NCI-H128 (cell line): ENCODE results near the gene TBC1D5.
A peak's percentile ranks its signal among the peaks of the same experiment; 100 is the strongest.
"Not testable (repeated sequence)": the region's sequence is repeated elsewhere in the genome, so short reads cannot be mapped to it uniquely, and the experiment has no call there.

Source experiments
- DNase-seq: peaks from one replicate; lab custom pipeline; 2025; ENCODE audit not compliant: unreplicated experiment; lab: John Stamatoyannopoulos, UW

The TBC1D5 gene

DNA sequence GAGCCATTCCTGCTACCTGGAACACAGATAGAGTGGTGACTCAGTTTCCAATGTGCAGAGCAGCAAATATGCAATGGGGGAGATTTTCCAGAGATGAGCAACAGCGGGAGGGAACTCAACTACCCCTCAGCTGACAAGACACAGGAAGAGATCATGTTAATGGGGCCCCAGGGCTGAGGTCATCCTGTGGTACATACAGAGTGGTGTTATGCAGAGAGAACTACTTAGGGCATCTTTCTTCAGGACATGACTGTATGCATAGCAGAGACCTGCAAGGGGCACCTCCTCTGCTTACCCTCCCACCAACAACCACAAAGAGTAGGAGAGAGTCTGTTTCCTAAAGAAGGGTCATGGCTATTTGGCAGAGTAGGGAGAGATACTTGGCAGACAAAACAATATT is 6.8 kb upstream of the TBC1D5 start:
- no peak for DNase-seq

DNA sequence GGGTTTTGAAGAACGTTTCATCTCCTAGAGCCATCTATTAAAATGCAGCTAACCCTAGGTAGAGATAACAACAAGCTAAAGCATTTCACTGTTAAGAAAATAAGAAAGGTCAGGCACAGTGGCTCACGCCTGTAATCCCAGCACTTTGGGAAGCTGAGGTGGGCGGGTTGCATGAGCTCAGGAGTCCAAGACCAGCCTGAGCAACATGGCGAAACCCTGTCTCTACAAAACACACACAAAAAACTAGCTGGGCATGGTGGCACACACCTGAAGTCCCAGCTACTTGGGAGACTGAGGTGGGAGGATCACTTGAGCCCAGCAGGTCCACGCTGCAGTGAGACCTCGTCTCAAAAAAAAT is 5.4 kb upstream of the TBC1D5 start:
- no peak for DNase-seq

DNA sequence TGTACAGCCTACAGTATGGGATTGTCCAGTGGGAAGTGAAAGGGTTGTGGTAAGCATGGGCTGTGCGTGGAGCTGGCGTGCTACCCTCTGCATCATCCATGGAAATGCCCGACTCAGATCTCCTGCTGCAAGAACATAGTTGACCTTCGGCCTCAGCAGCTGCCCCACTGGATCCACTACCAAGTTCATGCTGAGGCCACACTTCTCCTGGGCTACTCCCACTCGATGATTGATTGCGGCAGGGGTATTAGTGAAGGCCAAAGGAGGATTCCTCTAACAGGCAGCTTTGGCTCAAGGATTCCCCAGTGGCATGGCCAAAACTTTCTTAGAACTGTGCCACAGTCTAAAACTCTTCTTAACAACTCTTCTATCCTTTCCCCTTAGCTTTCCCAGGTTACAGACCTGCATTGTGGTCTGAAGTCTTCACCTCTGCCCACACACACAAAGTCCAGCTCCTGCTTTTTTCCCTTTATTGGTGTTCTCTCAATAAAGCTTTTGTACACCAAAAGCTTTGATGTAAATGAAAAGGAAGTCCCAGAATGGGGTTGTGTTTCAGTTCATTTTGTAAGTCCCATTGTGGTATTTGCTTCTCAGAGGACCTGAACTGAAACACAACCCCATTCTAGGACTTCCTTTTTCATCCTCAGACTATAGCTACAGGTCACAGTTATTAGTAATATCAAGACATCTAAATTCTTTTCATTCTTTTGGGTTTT is 4.9 kb upstream of the TBC1D5 start:
- DNase-seq = no peak

DNA sequence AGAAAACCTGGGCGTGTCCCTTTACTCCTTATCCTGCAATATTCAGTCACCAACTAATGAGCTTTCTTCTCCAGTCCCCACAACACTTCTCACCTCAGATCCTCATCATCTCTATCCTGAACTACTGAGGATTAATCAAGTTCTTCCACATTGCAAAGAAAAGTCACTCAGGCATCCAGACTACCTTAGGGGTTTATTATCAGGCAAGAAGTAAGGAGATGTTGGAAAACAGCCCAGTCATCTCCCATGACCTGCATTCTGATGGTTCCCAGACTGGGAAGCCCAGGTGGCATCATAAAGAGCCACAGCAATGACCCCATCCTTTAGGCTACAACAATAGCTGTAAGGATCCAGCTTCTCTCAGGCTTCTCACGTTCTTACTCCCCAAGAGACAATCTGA is 3.5 kb upstream of the TBC1D5 start:
- DNase-seq = no peak

DNA sequence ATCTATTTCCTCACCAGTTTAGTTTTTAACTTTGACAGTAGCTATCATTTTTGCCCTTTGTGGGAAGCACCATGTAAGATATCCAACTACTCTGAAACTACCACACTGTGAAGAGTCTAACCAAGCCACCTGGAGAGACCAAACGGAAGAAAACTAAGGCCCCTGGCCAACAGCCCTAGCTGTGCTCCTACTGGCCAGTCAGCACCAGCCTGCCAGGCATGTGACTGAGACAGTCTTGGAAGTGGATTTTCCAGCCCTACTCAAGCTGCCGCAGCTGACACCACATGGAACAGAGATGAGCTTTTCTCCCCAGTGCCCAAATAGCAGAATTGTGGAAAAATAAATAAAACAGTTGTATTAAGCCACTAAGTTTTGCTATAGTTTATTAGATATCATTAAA is 2.9 kb upstream of the TBC1D5 start:
- DNase-seq = no peak

DNA sequence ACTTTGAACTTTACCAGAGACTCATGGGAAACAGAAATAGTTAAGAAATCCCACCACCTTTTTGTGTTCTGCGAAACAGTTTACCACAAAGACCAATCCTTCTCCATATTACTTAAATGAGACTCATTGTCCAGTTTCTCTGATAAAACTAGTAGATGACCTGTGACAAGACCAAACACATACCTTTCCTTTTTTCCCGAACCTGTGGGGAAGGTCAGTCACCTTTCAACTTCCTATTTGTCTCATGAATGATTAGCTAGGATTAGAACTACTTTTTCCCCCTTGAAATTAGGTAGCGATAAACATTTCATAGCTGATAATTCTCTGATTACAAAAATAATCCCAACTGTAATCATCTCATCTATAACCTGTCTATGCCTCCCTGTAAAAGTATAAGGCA is 2.3 kb upstream of the TBC1D5 start:
- no peak for DNase-seq

DNA sequence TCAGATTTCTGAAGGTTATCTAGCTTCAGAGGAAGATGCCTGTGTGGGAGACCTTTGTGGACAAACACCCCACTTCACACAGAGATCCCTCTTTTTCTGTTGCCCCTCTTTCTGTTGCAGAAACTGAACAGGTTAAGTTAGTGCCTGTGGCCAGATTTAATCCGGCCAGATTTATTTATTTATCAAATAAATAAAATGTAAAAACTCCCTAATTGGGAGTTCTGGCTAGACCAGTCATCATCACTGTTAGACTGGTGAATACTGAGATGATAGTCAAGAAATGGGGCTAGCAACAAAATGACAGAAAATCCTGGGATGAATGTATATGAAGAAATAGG is 1.2 kb upstream of the TBC1D5 start:
- DNase-seq = no peak

DNA sequence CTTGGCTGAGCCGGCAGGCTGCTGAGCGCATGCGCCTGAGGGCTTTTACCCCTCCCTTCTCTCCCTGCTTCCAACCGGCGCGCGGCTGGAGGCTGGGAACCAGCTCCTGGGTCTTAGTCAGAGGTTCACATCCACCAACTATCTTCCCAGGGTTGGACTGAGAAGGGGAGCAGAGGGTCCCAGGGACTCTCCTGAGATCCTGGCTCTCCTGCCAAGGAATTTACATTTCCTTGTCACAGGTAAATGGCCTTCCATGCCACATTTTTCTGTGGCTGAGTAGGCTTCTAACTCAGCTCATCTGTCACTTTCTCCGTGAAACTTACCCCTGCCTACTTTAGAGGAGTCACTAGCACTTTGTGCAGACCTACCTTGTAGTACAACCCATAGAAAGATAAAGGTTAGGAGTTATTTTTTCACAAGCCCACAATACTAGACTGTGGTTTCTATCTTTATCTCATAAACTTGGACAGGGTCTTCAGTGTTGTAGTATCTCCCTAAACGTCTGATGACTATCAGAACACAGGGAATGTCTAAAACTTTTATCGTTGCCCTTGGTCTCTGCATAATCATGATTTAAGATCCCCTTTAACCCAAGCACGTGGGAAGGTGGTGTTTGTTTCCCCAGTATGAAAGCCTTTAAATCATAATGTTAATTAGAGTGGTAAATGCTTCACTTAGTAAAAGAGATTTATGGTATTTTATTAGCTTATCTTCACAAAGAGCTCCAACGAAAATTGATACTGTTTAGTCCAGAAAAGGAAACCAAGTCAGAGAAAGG is 638 bp upstream of the TBC1D5 start:
- no peak for DNase-seq

DNA sequence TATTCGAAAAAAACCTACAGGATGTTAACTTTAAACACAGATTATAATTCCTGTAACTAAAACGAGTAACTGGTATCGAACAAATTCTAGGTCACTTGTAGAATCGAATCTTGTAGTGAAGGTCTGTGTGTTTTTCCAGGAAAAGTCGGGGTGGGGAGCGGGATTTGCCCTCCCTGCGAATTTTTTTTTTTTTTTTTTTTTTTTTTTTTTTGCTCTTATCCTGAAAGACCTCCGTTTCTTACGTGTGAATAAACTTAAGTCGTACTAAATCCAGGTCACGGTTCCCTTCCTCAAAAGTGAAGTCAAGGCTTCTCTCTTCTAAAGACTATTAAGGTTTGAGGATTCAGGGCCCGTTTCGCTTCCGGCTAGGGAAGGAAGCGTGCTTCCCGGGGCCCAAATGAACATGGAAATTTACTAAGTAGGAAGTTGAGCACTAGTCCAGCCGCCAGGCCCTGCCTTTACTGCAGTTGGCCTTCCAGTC is 770 bp downstream of the TBC1D5 start:
- peak; percentile 32 for DNase-seq

DNA sequence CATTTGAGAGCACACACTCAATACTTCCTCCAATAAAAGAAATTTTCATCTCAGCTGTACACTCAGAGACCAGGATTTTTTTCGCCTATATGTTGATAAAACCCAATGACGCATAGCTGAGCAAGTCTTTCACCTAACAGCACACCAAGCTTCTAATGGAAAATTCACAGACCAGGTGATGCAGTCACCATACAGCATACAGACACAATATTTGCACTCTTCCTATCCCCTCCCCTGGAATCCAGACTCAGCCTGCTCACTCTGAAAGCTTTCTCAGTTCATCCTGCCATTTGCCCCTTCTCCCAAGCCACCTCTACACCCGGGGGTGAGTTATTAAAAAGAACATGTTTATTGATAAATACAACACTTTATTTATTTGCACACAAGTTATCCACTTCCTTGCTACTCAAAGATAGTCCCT is 1.7 kb downstream of the TBC1D5 start:
- no peak for DNase-seq

DNA sequence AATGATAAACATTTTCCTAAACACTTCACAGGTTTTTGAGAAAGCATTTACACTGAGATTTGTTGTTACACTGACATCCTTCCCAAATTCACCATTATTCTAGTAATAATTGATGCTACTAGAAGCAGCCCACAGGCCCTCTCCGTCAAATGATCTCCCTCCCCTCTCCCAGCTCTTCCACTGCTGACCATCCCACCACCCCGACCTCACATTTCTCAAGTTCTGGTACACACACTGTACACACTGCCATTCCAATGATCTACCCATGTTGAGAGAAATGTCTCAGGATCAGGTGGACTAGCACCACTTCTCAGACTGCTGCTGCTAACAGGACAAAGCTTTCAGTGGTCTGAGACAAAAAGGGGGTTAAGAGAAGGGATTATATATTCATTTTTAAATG is 3.5 kb downstream of the TBC1D5 start:
- no peak for DNase-seq

DNA sequence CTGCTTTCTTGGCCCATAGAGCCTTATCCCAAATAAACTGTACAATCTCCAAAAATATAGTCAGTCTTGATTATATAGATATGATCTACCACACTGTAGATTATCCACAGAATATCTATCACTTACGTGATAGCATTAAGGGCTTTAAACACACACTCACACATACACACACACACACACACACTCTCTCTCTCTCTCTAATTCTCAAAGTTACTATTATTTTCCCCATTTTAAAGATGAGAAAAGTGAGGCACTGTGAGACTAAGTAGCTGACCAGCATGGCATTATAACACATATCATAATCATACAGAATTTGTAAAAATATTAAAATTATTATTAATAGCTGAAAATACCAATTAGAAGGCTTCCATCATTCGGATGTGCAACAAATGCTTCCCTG is 4.2 kb downstream of the TBC1D5 start:
- DNase-seq = no peak

DNA sequence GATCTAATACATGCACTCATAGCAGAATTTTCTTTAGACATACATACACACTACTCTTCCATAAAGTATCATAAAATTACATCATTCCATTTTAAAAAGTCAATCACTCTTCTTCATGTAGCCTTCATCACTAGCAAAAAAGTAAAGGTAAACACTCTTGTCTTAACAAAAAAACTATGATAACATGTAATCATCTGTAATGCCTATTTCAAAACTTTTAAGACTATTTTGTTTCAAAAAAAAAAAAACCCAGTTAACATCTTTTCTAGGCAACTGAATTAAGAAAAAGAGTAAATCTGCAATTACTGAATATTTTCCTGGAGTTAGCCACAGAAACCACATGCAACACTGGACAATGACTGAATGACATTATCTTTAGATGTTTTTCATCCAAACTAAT is 4.8 kb downstream of the TBC1D5 start:
- no peak for DNase-seq

DNA sequence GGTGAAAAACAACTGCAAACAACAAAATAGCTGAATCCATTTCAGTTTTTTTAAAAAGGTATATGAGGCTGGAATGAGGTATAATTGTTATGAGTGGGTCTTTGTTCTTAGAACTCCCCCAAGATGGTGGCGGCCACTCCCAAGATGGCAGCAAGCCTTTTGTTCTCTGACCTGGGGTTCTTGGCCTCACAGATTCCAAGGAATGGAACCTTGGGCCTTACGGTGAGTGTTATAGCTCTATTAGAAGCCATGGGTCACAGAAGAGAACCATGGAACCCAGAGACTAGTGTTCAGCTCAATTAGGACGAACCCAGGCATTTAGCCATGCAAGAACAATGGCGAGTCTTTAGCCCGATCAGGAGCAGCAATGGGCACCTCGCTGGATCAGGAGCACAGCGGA is 7.1 kb downstream of the TBC1D5 start:
- not testable (repeated sequence) for DNase-seq

DNA sequence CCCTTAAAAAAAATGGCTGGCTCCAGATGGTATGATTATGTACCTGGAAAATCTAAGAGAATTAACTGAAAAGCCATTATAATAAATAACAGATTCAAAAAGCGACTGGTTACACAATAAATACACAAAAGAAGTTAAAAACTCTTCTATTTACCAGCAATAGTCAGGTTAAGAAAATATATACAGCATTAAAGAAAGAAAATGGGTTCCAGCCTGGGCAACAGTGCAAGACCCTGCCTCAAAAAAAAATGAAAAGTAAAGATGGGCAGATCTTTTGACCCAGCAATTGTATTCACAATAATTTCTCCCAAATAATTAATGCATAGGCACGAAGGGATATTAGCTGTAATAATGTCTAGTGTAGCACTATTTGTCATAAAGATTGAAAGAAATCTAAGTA is 8.7 kb downstream of the TBC1D5 start:
- no peak for DNase-seq

DNA sequence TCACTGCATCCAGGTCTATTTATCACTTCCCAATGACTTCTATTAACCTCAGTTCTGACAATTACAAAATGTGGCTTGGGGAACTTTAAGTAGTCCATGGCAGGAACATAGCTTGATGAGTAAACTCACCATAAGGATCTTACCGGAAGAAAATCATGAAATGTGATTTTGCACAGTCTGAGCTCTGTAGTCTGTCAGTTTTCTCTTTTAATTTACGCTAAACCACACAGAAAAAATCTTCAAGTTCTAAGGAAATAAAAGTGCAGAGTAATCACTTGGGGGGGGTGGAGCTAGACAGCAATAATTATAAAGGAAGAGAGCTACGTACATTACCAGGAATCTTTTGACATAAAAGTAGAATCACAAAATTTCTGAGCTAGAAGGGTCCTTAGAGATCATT is 9.2 kb downstream of the TBC1D5 start:
- no peak for DNase-seq

DNA sequence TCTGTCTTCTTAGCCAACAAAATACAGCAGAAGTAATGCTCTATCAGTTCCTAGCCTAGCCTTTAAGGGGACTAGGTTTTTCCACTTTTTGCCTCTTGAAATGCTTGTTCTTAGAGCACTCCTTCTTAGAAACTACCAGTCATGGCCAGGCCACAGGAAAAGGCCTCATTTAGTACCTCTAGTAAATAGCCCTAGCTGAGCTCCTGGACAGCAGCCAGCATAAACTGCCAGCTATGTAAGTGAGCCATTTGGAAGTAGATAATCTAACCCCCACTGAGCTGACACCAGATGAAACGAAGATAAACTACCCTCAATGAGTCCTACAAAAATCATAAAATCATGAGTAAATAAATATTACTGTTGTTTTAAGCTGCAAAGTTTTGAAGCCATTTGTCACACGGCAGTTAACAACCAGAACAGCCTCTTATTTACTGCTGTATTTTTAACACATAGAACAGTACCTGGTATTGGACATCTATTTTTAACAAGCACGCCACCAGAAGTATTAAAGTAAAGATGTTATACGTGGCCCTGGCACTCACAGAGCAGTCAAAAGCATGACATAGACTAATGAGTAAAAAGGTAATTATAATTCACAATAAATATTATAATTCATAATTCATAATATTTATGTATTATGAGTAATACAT is 12.0 kb downstream of the TBC1D5 start:
- DNase-seq = no peak

DNA sequence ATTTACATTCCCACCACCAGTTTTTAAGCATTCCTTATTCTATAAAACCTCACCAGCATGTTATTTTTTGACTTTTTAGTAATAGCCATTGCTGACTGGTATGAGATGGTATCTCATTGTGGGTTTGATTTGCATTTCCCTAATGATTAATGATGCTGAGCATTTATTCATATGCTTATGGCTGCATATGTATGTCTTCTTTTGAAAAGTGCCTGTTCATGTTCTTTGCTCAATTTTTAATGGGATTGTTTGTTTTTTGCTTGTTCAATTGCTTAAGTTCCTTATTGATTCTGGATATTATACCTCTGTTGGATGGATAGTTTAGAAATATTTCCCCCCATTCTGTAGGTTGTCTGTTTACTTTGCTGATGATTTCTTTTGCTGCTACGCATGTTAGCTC is 16.1 kb downstream of the TBC1D5 start:
- no peak for DNase-seq

DNA sequence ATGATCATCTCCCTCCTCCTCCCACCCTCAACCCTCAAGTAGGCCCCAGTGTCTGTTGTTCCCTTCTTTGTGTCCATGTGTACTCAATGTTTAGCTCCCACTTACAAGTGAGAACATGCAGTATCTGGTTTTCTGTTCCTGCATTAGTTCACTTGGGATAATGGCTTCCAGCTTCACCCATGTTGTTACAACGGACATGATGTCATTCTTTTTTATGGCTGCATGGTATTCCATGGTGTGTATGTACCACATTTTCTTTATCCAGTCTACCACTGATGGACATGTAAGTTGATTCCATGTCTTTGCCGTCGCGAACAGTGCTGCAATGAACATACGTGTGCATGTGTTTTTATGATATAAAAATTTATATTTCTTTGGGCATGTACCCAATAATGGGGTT is 16.6 kb downstream of the TBC1D5 start:
- DNase-seq = not testable (repeated sequence)

DNA sequence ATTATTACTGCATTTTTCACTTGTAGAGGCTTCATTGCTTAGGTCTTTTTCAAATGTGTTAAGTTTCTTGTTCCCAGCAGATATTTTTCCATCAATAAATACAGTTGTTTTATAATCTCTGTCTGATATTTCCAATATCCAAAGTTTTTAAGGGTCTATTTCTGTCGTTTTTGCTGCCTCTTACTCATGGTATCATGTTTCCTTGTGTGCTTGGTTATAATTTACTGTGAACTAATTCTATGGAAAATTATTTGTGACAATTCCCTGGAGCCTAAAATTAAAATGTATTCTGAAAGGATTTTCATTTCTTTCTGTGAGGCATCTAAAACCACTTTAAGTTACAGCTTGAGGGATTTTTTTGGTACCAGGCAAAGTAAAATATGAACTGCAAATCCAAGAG is 17.5 kb downstream of the TBC1D5 start:
- no peak for DNase-seq

DNA sequence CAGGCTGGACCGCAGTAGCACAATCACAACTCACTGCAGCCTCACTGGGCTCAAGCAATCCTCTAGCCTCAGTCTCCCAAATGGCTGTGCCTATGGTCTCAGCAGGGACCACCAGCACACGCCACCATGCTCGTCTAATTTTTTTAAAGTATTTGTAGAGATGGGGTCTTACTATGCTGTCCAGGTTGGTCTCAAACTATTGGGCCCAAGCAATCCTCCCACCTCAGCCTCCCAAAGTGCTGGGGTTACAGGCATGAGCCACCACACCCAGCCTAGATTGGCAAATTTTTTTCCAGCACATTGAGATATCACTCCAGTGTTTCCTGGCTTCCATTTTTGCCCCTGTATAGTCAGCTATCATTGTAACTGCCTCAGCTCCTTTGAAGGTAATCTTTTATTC is 18.3 kb downstream of the TBC1D5 start:
- DNase-seq = no peak

DNA sequence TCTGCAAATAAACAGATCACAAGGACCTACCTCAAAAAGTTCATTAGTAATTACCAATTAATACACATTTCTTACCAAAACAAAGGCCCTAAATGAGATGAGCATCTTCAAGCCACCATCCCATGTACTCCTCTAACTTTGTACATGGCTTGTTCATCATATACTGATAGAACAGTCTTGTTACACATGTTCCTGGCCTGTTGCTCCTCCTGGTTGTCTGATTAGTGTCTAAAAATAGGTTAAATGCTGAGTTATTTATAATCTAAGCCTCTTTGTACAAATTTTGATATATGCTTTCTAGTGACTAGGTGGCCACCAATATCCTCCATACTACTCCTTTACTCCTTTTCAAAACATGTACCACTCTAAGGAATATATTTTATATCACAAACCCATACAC is 25.0 kb downstream of the TBC1D5 start:
- DNase-seq = no peak
